Measurements from ENCODE around the gene BRINP2.

BRINP2 gene

DNA sequence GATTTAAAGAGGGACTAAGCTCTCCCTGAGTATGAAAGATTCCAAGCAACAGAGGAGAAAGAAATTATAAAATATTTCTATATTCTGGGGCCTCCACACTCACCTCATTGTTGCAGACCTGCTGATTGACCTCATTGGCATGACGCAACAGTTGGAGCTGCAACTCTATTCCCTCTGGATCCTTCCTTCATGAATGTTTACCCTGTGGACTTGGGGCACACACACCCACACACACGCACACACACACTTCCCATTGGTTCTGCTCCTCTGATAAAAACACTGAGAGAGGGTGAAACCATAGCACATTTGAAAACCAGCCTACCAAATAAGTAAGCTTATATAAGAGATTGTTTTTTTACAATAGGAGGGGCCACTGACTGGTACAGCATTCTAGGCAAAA lies 159.1 kb downstream of the BRINP2 start:
- DNase-seq: no peak

All from SW 1271 (cell line).